GM18907 (cell line): Measurements from ENCODE around the gene MBIP.

Experiments used
- ATAC-seq: cut with Tn5 transposase; IDR thresholded peaks from one replicate; pipeline ENCODE4 v1.9.1; 2021; ENCODE audit warnings: mild to moderate bottlenecking, moderate library complexity; ENCODE audit not compliant: unreplicated experiment

MBIP gene

GRCh38 chr14:36313898-36314297 is 6.5 kb downstream of the MBIP start:
- ATAC-seq = no peak

GRCh38 chr14:36313206-36313605 is 7.2 kb downstream of the MBIP start:
- no peak for ATAC-seq

- no peak for ATAC-seq
These were observed 13.6 kb downstream of the MBIP start for GRCh38 chr14:36306836-36307235.

GRCh38 chr14:36304895-36305294 is 15.5 kb downstream of the MBIP start:
- ATAC-seq = no peak

GRCh38 chr14:36303960-36304359 is 16.5 kb downstream of the MBIP start:
- no peak for ATAC-seq

- ATAC-seq = peak; percentile 52
These were observed 17.6 kb downstream of the MBIP start for GRCh38 chr14:36302823-36303222.

- ATAC-seq = no peak
These were observed 19.3 kb downstream of the MBIP start for GRCh38 chr14:36301159-36301558.

- ATAC-seq = no peak
These were observed 20.1 kb downstream of the MBIP start for GRCh38 chr14:36300337-36300736.

- no peak for ATAC-seq
These were observed 24.5 kb downstream of the MBIP start for GRCh38 chr14:36295642-36296627.

GRCh38 chr14:36294543-36294942 is 25.9 kb downstream of the MBIP start:
- no peak for ATAC-seq

- ATAC-seq = no peak
These were observed 26.6 kb downstream of the MBIP start for GRCh38 chr14:36293824-36294223.

GRCh38 chr14:36289954-36290353 is 30.5 kb downstream of the MBIP start:
- no peak for ATAC-seq

- no peak for ATAC-seq
These were observed 31.9 kb downstream of the MBIP start for GRCh38 chr14:36288496-36288895.

GRCh38 chr14:36284971-36285595 is 35.4 kb downstream of the MBIP start:
- no peak for ATAC-seq

- no peak for ATAC-seq
These were observed 39.1 kb downstream of the MBIP start for GRCh38 chr14:36281309-36281708.

GRCh38 chr14:36279306-36280190 is 40.9 kb downstream of the MBIP start:
- no peak for ATAC-seq

- no peak for ATAC-seq
These were observed 44.7 kb downstream of the MBIP start for GRCh38 chr14:36275741-36276140.

- no peak for ATAC-seq
These were observed 48.2 kb downstream of the MBIP start for GRCh38 chr14:36271939-36272907.

- ATAC-seq = no peak
These were observed 49.2 kb downstream of the MBIP start for GRCh38 chr14:36271222-36271621.

GRCh38 chr14:36270191-36270590 is 50.2 kb downstream of the MBIP start:
- ATAC-seq = peak; percentile 69
